Prostate gland (tissue), 2 donors: Measurements from ENCODE around the gene NEB. TPM values are rescaled to one million over a fixed set of nuclear protein-coding genes. Genes with fewer than 3 reads are reported as not detected.
"Not testable (repeated sequence)": the region's sequence is repeated elsewhere in the genome, so short reads cannot be mapped to it uniquely, and the experiment has no call there.

Experiments
- DNase-seq: peaks from one replicate; pipeline ENCODE4 v3.0.0-alpha.2; 2019; ENCODE audit warnings: low spot score
- H3K27ac ChIP-seq, 2 donors: fragments of 200-600 bp; sonication (generic); 2 replicates each; pipeline ENCODE4 v1.5.1; 2017 to 2019
- H3K27me3 ChIP-seq: fragments of 200-600 bp; sonication (generic); replicated peaks from 2 replicates; pipeline ENCODE4 v1.5.1; 2019; ENCODE audit not compliant: insufficient read depth
- H3K36me3 ChIP-seq, 2 donors: fragments of 200-600 bp; sonication (generic); 1 replicate in 1 of 2; 2 replicates in 1 of 2; pipeline versions ENCODE4 v1.5.1 to v1.8.1; 2017 to 2019
- H3K4me1 ChIP-seq: fragments of 200-600 bp; sonication (generic); replicated peaks from 2 replicates; pipeline ENCODE4 v1.5.1; 2019
- H3K4me3 ChIP-seq, 2 donors: fragments of 200-600 bp; sonication (generic); 2 replicates each; pipeline ENCODE4 v1.5.1; 2017 to 2019
- H3K9me3 ChIP-seq: fragments of 200-600 bp; sonication (generic); 2 replicates; pipeline ENCODE4 v1.5.1; 2017
- CTCF ChIP-seq, 4 experiments: fragments of 200-600 bp in 2 of 4; fragments of 450-650 bp in 2 of 4; sonication (generic) in 2 of 4; IDR thresholded peaks; 1 replicate in 3 of 4; 2 replicates in 1 of 4; pipeline ENCODE4 v1.5.1; 2016 to 2019; ENCODE audit warnings: antibody characterized with exemption in 4 of 4, mild to moderate bottlenecking in 2 of 4, moderate library complexity in 2 of 4
- POLR2A ChIP-seq: fragments of 450-650 bp; IDR thresholded peaks from one replicate; pipeline ENCODE4 v1.6.1; 2016; ENCODE audit warnings: antibody characterized with exemption, mild to moderate bottlenecking
- POLR2AphosphoS5 ChIP-seq: sonication (generic); formaldehyde crosslinking; IDR thresholded peaks from one replicate; pipeline ENCODE4 v1.6.1; 2017; ENCODE audit warnings: antibody characterized with exemption
- WGBS: methylation state at CpG from one replicate; pipeline ENCODE4 v1.1.5; 2018; 5-methylcytosine and 5-hydroxymethylcytosine counted together
- intact Hi-C: fragments of 100-400 bp; cut with DNase I; formaldehyde crosslinking; loops from one replicate; pipeline ENCODE4 v1.14.2; 2022
- total RNA-seq, 2 donors: library from RNA; depleted of rRNA; stranded (reverse); fragments of >200 nt; gene quantifications; one replicate each; pipeline ENCODE4 v1.1.0, GENCODE V29; 2016

NEB gene
- total RNA-seq, 2 donors from 2014 or later = 7.3 to 57.9 TPM

GRCh38 chr2:151602402-151602801, 131.9 kb downstream of the NEB start:
- H3K27ac ChIP-seq, H3K9me3 ChIP-seq, H3K4me3 ChIP-seq, H3K4me1 ChIP-seq, H3K36me3 ChIP-seq, intact Hi-C loops, DNase-seq, H3K27me3 ChIP-seq: not testable (repeated sequence)
- WGBS = no CpG with 5 or more reads among the region's 5 CpGs

DNA sequence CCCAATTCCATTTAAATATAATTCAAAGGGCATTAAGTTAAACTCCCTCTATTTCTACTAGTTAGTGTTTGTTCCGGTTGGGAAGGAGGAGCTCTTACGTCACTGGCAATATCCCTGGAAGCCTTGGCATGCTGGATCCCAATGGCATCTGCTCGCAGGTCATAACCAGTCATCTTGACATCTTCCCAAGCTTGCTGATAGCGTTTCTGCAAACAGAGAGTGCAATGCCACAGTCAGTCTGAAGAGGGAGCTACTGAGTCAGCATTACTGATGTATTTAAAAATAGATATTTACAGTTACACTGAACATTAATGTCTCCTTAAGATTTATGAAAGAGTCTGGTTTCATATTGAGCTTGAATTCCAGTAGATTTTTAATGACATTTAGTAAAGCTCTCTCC, 132.5 kb downstream of the NEB start:
- H3K36me3 ChIP-seq, H3K4me3 ChIP-seq, H3K9me3 ChIP-seq, intact Hi-C loops, H3K4me1 ChIP-seq, DNase-seq, H3K27ac ChIP-seq, H3K27me3 ChIP-seq: not testable (repeated sequence)
- no CpG with 5 or more reads among the region's 4 CpGs for WGBS

DNA sequence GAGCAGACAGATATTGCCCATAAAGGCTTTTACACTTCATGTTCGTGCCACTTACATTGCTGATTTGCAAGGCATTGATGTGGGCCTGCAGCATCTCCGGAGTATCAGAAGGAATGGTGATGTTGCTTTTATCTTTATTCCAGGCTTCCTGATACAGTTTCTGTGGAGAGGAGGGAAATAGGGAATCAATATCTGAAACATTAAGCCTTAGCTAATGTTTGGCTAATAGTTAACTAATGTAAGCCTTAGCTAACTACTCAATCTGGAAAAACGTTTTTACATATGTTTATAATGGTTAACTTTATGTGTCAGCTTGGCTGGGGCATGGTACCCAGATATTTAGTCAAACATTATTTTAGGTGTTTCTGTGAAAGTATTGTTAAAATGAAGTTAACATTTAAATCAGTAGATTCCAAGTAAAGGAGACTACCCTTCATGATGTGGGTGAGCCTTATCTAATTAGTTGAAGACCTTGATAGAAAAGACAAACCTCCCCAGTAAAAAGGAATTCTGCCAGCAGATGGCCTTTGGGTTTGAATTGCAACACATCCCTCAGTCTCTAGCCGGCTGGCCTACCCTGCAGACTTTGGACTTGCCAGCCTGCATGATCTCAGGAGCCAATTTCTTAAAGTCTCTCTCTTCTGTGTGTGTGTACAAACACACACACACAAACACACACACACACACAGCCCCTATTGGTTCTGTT, 137.2 kb downstream of the NEB start:
- H3K27me3 ChIP-seq, H3K4me1 ChIP-seq, H3K9me3 ChIP-seq, H3K27ac ChIP-seq, H3K4me3 ChIP-seq, intact Hi-C loops, H3K36me3 ChIP-seq, DNase-seq: not testable (repeated sequence)
- no CpG with 5 or more reads among the region's 4 CpGs for WGBS

- 87% methylated on average over 4 of the region's 4 CpGs for WGBS
- H3K36me3 ChIP-seq, H3K4me1 ChIP-seq, H3K27me3 ChIP-seq, H3K4me3 ChIP-seq, H3K9me3 ChIP-seq, H3K27ac ChIP-seq, DNase-seq, intact Hi-C loops: not testable (repeated sequence)
Observed at GRCh38 chr2:151591908-151592255, 142.4 kb downstream of the NEB start.

- H3K9me3 ChIP-seq, DNase-seq, intact Hi-C loops, H3K27ac ChIP-seq, H3K27me3 ChIP-seq, H3K4me3 ChIP-seq, H3K4me1 ChIP-seq, H3K36me3 ChIP-seq: not testable (repeated sequence)
- WGBS = 54% methylated on average over 2 of the region's 5 CpGs
Observed at GRCh38 chr2:151591250-151591907, 142.9 kb downstream of the NEB start.

GRCh38 chr2:151581300-151581699, 153.0 kb downstream of the NEB start:
- H3K4me1 ChIP-seq, H3K9me3 ChIP-seq, H3K36me3 ChIP-seq, H3K4me3 ChIP-seq, intact Hi-C loops, H3K27ac ChIP-seq, H3K27me3 ChIP-seq, DNase-seq: not testable (repeated sequence)
- WGBS = 91% methylated on average over 4 of the region's 5 CpGs

- H3K27ac ChIP-seq, H3K36me3 ChIP-seq, intact Hi-C loops, H3K4me1 ChIP-seq, H3K4me3 ChIP-seq, DNase-seq, H3K9me3 ChIP-seq, H3K27me3 ChIP-seq: not testable (repeated sequence)
- no CpG with 5 or more reads among the region's 4 CpGs for WGBS
Observed at GRCh38 chr2:151580697-151581096, 153.6 kb downstream of the NEB start.

DNA sequence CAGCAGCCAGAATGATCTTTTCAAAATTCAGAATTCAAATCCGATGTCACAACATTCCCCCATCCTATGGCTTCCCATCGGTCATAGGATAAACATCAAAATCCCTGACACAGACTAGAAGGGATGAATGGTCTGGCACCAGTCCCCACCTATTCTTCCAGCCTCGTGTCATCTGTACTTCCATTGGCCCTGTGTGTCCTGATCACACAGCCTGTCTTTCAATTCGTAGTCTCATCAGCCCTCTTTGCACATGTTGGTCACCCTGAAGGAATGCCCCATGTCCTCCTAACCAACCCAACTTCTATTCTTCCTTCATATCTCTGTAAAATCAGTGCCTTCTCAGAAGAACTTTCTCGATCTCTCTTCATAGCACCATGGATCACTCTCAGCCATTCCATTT, 157.2 kb downstream of the NEB start:
- intact Hi-C loops = no loop called here
- H3K27me3 ChIP-seq = no peaks in the 10 kb centered on the region
- H3K27ac ChIP-seq = no peak overlapping the region
- no peaks in the 10 kb centered on the region for H3K36me3 ChIP-seq
- TF ChIP-seq POLR2A (no peak), CTCF (IDR thresholded peaks at IDR 0.05) (no peak), POLR2AphosphoS5 (no peak)
- H3K4me3 ChIP-seq = no peak overlapping the region
- DNase-seq = no peak
- H3K4me1 ChIP-seq = no peaks in the 10 kb centered on the region
- no peaks in the 10 kb centered on the region for H3K9me3 ChIP-seq
- WGBS = 96% methylated on average over 5 of the region's 5 CpGs
